HCT116 (cell line): Measurements from ENCODE around the gene HTT-AS. TPM values are rescaled to one million over a fixed set of nuclear protein-coding genes. Genes with fewer than 3 reads are reported as not detected.

Experiments
- ATAC-seq: fragments of 200-7000 bp; cut with Tn5 transposase; 2 replicates; pipeline ENCODE4 v1.9.1; 2020; ENCODE audit warnings: mild to moderate bottlenecking, moderate library complexity
- BruUV-seq: library from RNA; stranded (reverse); fragments of 400-500 nt; replicated peaks from 2 replicates; lab custom pipeline; 2021; lab: Mats Ljungman, UMichigan
- CTCF ChIA-PET: fragments of 300-600 bp; sonication (Branson Sonifier 250); formaldehyde crosslinking; loops from one replicate; lab custom pipeline; 2021; ENCODE audit warnings: antibody characterized with exemption; lab: Charles Lee
- POLR2A ChIA-PET: fragments of 300-600, 350-600 bp; sonication (Branson Sonifier 250); formaldehyde crosslinking; loops from one replicate; lab custom pipeline; 2021; ENCODE audit warnings: antibody characterized with exemption; lab: Charles Lee
- RAD21 ChIA-PET, 2 experiments: fragments of 300-600 bp; sonication (Branson Sonifier 250); formaldehyde crosslinking; loops; one replicate each; lab custom pipeline; 2023; ENCODE audit warnings: low total read pairs in 2 of 2; ENCODE audit not compliant: uncharacterized antibody in 2 of 2, unreplicated experiment in 2 of 2, low non-redundant PET in 1 of 2; lab: Charles Lee
- DNase-seq: peaks from one replicate; pipeline ENCODE4 v3.0.0-alpha.2; 2010; ENCODE audit warnings: low read depth, low spot score
- H2AFZ ChIP-seq: fragments of 200-600 bp; shearing (Covaris generic), sonication (generic); 2 replicates; pipeline ENCODE4 v1.6.1; 2017; ENCODE audit warnings: low read depth, mixed run types, mixed read lengths, antibody characterized with exemption, low read length; ENCODE audit not compliant: poor library complexity, severe bottlenecking
- H3K27ac ChIP-seq: 2 replicates; pipeline ENCODE4 v1.5.1; 2012; ENCODE audit warnings: low read depth, low read length
- H3K27me3 ChIP-seq: fragments of 200-600 bp; sonication (generic); 2 replicates; pipeline ENCODE4 v1.6.1; 2016; ENCODE audit warnings: mixed run types, low read length, mixed read lengths; ENCODE audit not compliant: insufficient read depth
- H3K36me3 ChIP-seq, 2 experiments: fragments of 200-500 bp in 1 of 2; fragments of 200-600 bp in 1 of 2; sonication (Bioruptor generic) in 1 of 2; sonication (generic) in 1 of 2; 2 replicates each; pipeline versions ENCODE4 v1.5.1 to v1.6.1; 2014 to 2016; ENCODE audit warnings: low read length in 2 of 2, inconsistent platforms in 1 of 2, mixed read lengths in 1 of 2, mixed run types in 1 of 2; ENCODE audit not compliant: insufficient read depth in 2 of 2, control insufficient read depth in 1 of 2
- H3K4me1 ChIP-seq, 2 experiments: fragments of 200-600 bp in 1 of 2; sonication (generic) in 1 of 2; 2 replicates each; pipeline versions ENCODE4 v1.5.1 to v1.6.1; 2012 to 2017; ENCODE audit warnings: low read length in 2 of 2, inconsistent platforms in 1 of 2, mild to moderate bottlenecking in 1 of 2, mixed read lengths in 1 of 2, mixed run types in 1 of 2, moderate library complexity in 1 of 2; ENCODE audit not compliant: insufficient read depth in 2 of 2, control insufficient read depth in 1 of 2
- H3K4me2 ChIP-seq: fragments of 200-600 bp; sonication (generic); 2 replicates; pipeline ENCODE4 v1.6.1; 2017; ENCODE audit warnings: mixed run types, low read length, mixed read lengths
- H3K4me3 ChIP-seq, 2 experiments: fragments of 200-600 bp in 1 of 2; sonication (generic) in 1 of 2; replicated peaks in 1 of 2; 2 replicates each; pipeline ENCODE4 v1.5.1; 2011 to 2016; ENCODE audit warnings: low read length in 2 of 2, control low read depth in 1 of 2, low read depth in 1 of 2, mild to moderate bottlenecking in 1 of 2, mixed read lengths in 1 of 2, mixed run types in 1 of 2
- H3K79me2 ChIP-seq: fragments of 200-600 bp; sonication (generic); 2 replicates; pipeline ENCODE4 v1.6.1; 2017; ENCODE audit warnings: mild to moderate bottlenecking, mixed run types, low read length, moderate library complexity, mixed read lengths; ENCODE audit not compliant: insufficient read depth
- H3K9ac ChIP-seq: fragments of 200-600 bp; sonication (generic); 2 replicates; pipeline ENCODE4 v1.6.1; 2016; ENCODE audit warnings: low read length, mixed read lengths
- H3K9me2 ChIP-seq: fragments of 200-600 bp; sonication (generic), shearing (Covaris generic); 2 replicates; pipeline ENCODE4 v1.6.1; 2017; ENCODE audit warnings: mixed run types, mild to moderate bottlenecking, moderate library complexity; ENCODE audit not compliant: insufficient read depth
- H3K9me3 ChIP-seq, 2 experiments: fragments of 200-500 bp in 1 of 2; fragments of 200-600 bp in 1 of 2; sonication (Bioruptor generic) in 1 of 2; sonication (generic) in 1 of 2; 2 replicates each; pipeline ENCODE4 v1.6.1; 2014 to 2017; ENCODE audit warnings: low read length in 2 of 2, mixed read lengths in 2 of 2, inconsistent platforms in 1 of 2, low read depth in 1 of 2, mild to moderate bottlenecking in 1 of 2, mixed run types in 1 of 2, moderate library complexity in 1 of 2; ENCODE audit not compliant: control insufficient read depth in 1 of 2, insufficient read depth in 1 of 2
- H4K20me1 ChIP-seq: fragments of 200-600 bp; sonication (generic), shearing (Covaris generic); 2 replicates; pipeline ENCODE4 v1.6.1; 2017; ENCODE audit warnings: mixed run types, mild to moderate bottlenecking, moderate library complexity; ENCODE audit not compliant: insufficient read depth
- EGR1 ChIP-seq: IDR thresholded peaks from 2 replicates; pipeline ENCODE4 v1.6.1; 2012; ENCODE audit warnings: low read depth
- EZH2phosphoT487 ChIP-seq: fragments of 200-600 bp; IDR thresholded peaks from 2 replicates; pipeline ENCODE4 v1.6.1; 2018; ENCODE audit warnings: antibody characterized with exemption, borderline replicate concordance
- REST ChIP-seq: IDR thresholded peaks from 2 replicates; pipeline ENCODE4 v1.6.1; 2012; ENCODE audit warnings: low read depth
- ZNF274 ChIP-seq: fragments of 200-500 bp; sonication (Bioruptor generic); IDR thresholded peaks from 2 replicates; pipeline ENCODE4 v1.6.1; 2014; ENCODE audit warnings: mild to moderate bottlenecking, low read depth, low read length, inconsistent platforms
- intact Hi-C: fragments of 100-400 bp; cut with micrococcal nuclease; formaldehyde crosslinking; loops from 2 replicates; pipeline ENCODE4 v1.10.0; 2022
- total RNA-seq: library from RNA; stranded (reverse); gene quantifications from one replicate; pipeline ENCODE4 v1.2.1, GENCODE V29; 2021; ENCODE audit not compliant: unreplicated experiment

HTT-AS gene
- total RNA-seq, 1 experiment from 2014 or later, result not detected

GRCh38 chr4:3123181-3123671, 48.9 kb upstream of the HTT-AS start (continued):
- TF ChIP-seq ZNF274, result no peak

GRCh38 chr4:3122081-3122563, 47.8 kb upstream of the HTT-AS start:
- H3K9ac ChIP-seq, result no peak overlapping the region
- H3K36me3 ChIP-seq, result peaks cover 18 to 23% of the 10 kb centered on the region in 2 experiments; a peak in 3 of 4 replicates
- H3K79me2 ChIP-seq, result no peaks in the 10 kb centered on the region
- ChIA-PET POLR2A (no interaction called here), RAD21 (no interaction called here), CTCF (no interaction called here)
- H4K20me1 ChIP-seq, result no peaks in the 10 kb centered on the region
- H2AFZ ChIP-seq, result no peak overlapping the region
- H3K27me3 ChIP-seq, result no peaks in the 10 kb centered on the region
- no peak overlapping the region for H3K27ac ChIP-seq
- H3K4me3 ChIP-seq, result no peak overlapping the region
- H3K4me1 ChIP-seq, result no peaks in the 10 kb centered on the region
- H3K9me2 ChIP-seq, result no peaks in the 10 kb centered on the region
- no peak for ATAC-seq
- TF ChIP-seq REST (no peak), EGR1 (no peak), EZH2phosphoT487 (no peak)
- intact Hi-C loops, result no loop called here
- no peak for DNase-seq
- BruUV-seq, result no TSS peak
- no peak overlapping the region for H3K4me2 ChIP-seq
- H3K9me3 ChIP-seq, result no peaks in the 10 kb centered on the region
